Panc1 (cell line): ENCODE measurements around the gene MRPL20. TPM values are rescaled to one million over a fixed set of nuclear protein-coding genes. Genes with fewer than 3 reads are reported as not detected.

ENCODE experiments used
- ATAC-seq: fragments of 200-7000 bp; cut with Tn5 transposase; 2 replicates; pipeline ENCODE4 v1.9.1; 2020; ENCODE audit warnings: mild to moderate bottlenecking, moderate library complexity
- BruUV-seq: library from RNA; stranded (reverse); fragments of 400-500 nt; replicated peaks from 2 replicates; lab custom pipeline; 2021; lab: Mats Ljungman, UMichigan
- CTCF ChIA-PET: fragments of 300-600 bp; sonication (Branson Sonifier 250); formaldehyde crosslinking; loops from one replicate; lab custom pipeline; 2022; ENCODE audit warnings: antibody characterized with exemption; lab: Charles Lee
- POLR2A ChIA-PET: fragments of 300-600 bp; sonication (Branson Sonifier 250); formaldehyde crosslinking; loops from one replicate; lab custom pipeline; 2022; ENCODE audit warnings: antibody characterized with exemption; lab: Charles Lee
- DNase-seq: peaks from one replicate; pipeline ENCODE4 v3.0.0-alpha.2; 2010; ENCODE audit warnings: low read depth, low spot score
- H3K27ac ChIP-seq: 2 replicates; pipeline ENCODE4 v1.5.1; 2011; ENCODE audit warnings: mild to moderate bottlenecking, low read length, inconsistent platforms
- H3K27me3 ChIP-seq: fragments of 200-500 bp; sonication (Bioruptor generic); 2 replicates; pipeline ENCODE4 v1.6.0; 2014; ENCODE audit warnings: low read length, inconsistent platforms; ENCODE audit not compliant: control insufficient read depth, insufficient read depth
- H3K36me3 ChIP-seq: fragments of 200-500 bp; sonication (Bioruptor generic); 2 replicates; pipeline ENCODE4 v1.5.1; 2014; ENCODE audit warnings: inconsistent platforms, mild to moderate bottlenecking, low read length, moderate library complexity; ENCODE audit not compliant: control insufficient read depth, insufficient read depth
- H3K4me1 ChIP-seq: 2 replicates; pipeline ENCODE4 v1.5.1; 2011; ENCODE audit warnings: inconsistent platforms, mild to moderate bottlenecking, low read length, moderate library complexity; ENCODE audit not compliant: control insufficient read depth, insufficient read depth
- H3K4me3 ChIP-seq, 2 experiments: 2 replicates each; pipeline ENCODE4 v1.5.1; 2011 to 2012; ENCODE audit warnings: low read depth in 2 of 2, low read length in 2 of 2, mild to moderate bottlenecking in 2 of 2, inconsistent platforms in 1 of 2, moderate library complexity in 1 of 2
- H3K9me3 ChIP-seq: fragments of 200-500 bp; sonication (Bioruptor generic); 2 replicates; pipeline ENCODE4 v1.5.1; 2014; ENCODE audit warnings: low read depth, mild to moderate bottlenecking, inconsistent platforms, low read length, moderate library complexity; ENCODE audit not compliant: control insufficient read depth, insufficient read depth
- POLR2AphosphoS5 ChIP-seq: IDR thresholded peaks from 2 replicates; pipeline ENCODE4 v1.6.1; 2012; ENCODE audit warnings: mild to moderate bottlenecking, low read depth, low read length, moderate library complexity
- SIN3A ChIP-seq: IDR thresholded peaks from 2 replicates; pipeline ENCODE4 v1.6.1; 2012; ENCODE audit warnings: low read depth, mild to moderate bottlenecking, low read length, moderate library complexity, borderline replicate concordance; ENCODE audit not compliant: insufficient read depth
- TCF7L2 ChIP-seq: IDR thresholded peaks from 2 replicates; pipeline ENCODE4 v1.6.1; 2011; ENCODE audit warnings: mild to moderate bottlenecking, low read depth, low read length, inconsistent platforms
- in situ Hi-C: cut with HindIII; loops from 2 replicates; pipeline ENCODE4 v1.10.0; 2016; ENCODE audit warnings: low sequenced_read_pairs, low pct_unique_long_range_greater_than_20kb
- intact Hi-C: fragments of 100-400 bp; cut with micrococcal nuclease; formaldehyde crosslinking; loops from one replicate; pipeline ENCODE4 v1.10.0; 2022; ENCODE audit not compliant: unreplicated experiment
- total RNA-seq: library from RNA; stranded (reverse); gene quantifications from one replicate; pipeline ENCODE4 v1.2.1, GENCODE V29; 2021; ENCODE audit not compliant: unreplicated experiment
- TF ChIP-seq, protein P1 (sequence below): fragments of 450-650 bp; IDR thresholded peaks from 2 replicates; pipeline ENCODE4 v1.5.1; 2017; ENCODE audit warnings: mild to moderate bottlenecking
- TF ChIP-seq, protein P2 (sequence below), 2 experiments: IDR thresholded peaks; 2 replicates each; pipeline ENCODE4 v1.6.1; 2011 to 2012; ENCODE audit warnings: low read depth in 2 of 2, control low read depth in 1 of 2, low read length in 1 of 2, mild to moderate bottlenecking in 1 of 2, moderate library complexity in 1 of 2; ENCODE audit not compliant: insufficient read depth in 1 of 2

Gene MRPL20
- total RNA-seq, 1 experiment from 2014 or later, result 196 TPM

DNA sequence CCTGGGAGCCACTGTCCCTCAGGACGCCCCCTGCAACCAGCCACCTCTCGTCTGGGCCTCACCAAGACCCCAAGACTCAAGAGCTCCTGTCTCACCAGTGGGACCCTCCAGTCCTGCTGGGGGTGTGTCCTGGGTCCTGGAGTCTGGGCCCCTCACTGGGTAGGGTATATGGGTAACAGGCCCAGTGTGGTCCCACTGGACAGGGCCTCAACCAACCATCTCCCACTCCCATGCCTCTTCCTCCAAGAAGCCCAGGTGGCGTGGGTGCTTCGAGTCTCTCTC is 27.7 kb upstream of the MRPL20 start:
- no peak for DNase-seq
- H3K4me3 ChIP-seq, result peak overlapping the region; percentile 45 to 76
- intact Hi-C loops, result loop anchor here (5.0 kb wide), 1 partner anchor 32 kb away; no protein-coding TSS in a partner anchor
- H3K27ac ChIP-seq, result peak overlapping the region; percentile 99
- no peaks in the 10 kb centered on the region; the same call in 1 of the 2 replicates for H3K36me3 ChIP-seq
- H3K4me1 ChIP-seq, result peaks cover 62% of the 10 kb centered on the region
- no peaks in the 10 kb centered on the region for H3K27me3 ChIP-seq
- no TSS peak for BruUV-seq
- CTCF ChIA-PET, result no interaction called here
- H3K9me3 ChIP-seq, result no peaks in the 10 kb centered on the region
- ATAC-seq, result no peak
- TF ChIP-seq, protein P1, sequence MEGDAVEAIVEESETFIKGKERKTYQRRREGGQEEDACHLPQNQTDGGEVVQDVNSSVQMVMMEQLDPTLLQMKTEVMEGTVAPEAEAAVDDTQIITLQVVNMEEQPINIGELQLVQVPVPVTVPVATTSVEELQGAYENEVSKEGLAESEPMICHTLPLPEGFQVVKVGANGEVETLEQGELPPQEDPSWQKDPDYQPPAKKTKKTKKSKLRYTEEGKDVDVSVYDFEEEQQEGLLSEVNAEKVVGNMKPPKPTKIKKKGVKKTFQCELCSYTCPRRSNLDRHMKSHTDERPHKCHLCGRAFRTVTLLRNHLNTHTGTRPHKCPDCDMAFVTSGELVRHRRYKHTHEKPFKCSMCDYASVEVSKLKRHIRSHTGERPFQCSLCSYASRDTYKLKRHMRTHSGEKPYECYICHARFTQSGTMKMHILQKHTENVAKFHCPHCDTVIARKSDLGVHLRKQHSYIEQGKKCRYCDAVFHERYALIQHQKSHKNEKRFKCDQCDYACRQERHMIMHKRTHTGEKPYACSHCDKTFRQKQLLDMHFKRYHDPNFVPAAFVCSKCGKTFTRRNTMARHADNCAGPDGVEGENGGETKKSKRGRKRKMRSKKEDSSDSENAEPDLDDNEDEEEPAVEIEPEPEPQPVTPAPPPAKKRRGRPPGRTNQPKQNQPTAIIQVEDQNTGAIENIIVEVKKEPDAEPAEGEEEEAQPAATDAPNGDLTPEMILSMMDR, result no peak
- no peak for TF ChIP-seq POLR2AphosphoS5
- TF ChIP-seq TCF7L2, result no peak
- TF ChIP-seq, protein P2, sequence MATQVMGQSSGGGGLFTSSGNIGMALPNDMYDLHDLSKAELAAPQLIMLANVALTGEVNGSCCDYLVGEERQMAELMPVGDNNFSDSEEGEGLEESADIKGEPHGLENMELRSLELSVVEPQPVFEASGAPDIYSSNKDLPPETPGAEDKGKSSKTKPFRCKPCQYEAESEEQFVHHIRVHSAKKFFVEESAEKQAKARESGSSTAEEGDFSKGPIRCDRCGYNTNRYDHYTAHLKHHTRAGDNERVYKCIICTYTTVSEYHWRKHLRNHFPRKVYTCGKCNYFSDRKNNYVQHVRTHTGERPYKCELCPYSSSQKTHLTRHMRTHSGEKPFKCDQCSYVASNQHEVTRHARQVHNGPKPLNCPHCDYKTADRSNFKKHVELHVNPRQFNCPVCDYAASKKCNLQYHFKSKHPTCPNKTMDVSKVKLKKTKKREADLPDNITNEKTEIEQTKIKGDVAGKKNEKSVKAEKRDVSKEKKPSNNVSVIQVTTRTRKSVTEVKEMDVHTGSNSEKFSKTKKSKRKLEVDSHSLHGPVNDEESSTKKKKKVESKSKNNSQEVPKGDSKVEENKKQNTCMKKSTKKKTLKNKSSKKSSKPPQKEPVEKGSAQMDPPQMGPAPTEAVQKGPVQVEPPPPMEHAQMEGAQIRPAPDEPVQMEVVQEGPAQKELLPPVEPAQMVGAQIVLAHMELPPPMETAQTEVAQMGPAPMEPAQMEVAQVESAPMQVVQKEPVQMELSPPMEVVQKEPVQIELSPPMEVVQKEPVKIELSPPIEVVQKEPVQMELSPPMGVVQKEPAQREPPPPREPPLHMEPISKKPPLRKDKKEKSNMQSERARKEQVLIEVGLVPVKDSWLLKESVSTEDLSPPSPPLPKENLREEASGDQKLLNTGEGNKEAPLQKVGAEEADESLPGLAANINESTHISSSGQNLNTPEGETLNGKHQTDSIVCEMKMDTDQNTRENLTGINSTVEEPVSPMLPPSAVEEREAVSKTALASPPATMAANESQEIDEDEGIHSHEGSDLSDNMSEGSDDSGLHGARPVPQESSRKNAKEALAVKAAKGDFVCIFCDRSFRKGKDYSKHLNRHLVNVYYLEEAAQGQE (IDR thresholded peaks at IDR 0.05; ENCODE audit: insufficient read depth in 1 of 2, low read depth in 2 of 2, low read length in 1 of 2), result no peak
- no peak for TF ChIP-seq SIN3A
- in situ Hi-C loops, result no loop called here
- POLR2A ChIA-PET, result interaction anchor here (0.5 kb wide), 1 partner anchor 137 kb away, joined by 5 read pairs; no protein-coding TSS in a partner anchor

DNA sequence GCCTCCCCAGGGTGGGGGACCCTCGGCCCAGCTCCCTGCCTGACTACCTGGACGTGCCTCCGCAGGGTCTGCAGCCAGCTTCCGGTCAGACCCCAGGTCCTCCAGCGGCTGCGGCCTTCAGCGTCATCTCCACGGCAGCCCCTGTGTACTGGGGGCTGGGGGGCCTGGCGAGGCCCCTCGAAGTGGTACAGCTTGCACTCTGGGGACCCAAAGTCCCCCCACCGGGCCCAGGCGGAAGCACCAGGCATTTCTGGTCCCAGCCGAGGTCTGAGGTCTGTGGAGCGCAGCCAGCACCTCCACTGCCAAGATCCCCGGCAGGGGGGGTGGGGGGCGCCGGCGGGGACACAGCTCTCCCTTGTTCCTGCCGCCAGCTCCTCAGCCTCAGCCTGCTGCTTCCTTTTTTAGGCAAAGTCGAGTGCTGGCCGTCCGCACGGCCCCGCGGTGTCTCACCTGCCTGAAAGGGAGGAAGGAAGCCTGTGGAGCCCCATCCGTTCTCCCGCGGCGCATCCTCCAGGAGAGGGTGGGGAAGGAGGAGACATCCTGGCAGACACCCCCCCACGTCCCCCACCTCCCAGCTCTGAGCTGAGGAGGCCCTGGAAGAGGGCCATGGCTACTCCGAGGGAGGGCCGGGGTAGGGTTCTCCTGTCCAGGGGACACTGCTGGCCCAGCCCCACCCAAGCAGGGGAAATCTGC is 27.2 kb upstream of the MRPL20 start:
- peak; percentile 90 for TF ChIP-seq TCF7L2
- TF ChIP-seq, protein P1, result no peak
- intact Hi-C loops (no loop called here), in situ Hi-C loops (no loop called here)
- no peaks in the 10 kb centered on the region for H3K27me3 ChIP-seq
- H3K4me1 ChIP-seq, result peaks cover 67% of the 10 kb centered on the region
- ChIA-PET CTCF (interaction anchor here (0.6 kb wide), 1 partner anchor 71 kb away, joined by 4 read pairs; no protein-coding TSS in a partner anchor), POLR2A (interaction anchor here (0.5 to 0.6 kb wide), 2 partner anchors 136 to 474 kb away, joined by 4 to 5 read pairs; no protein-coding TSS in a partner anchor)
- peak overlapping the region; percentile 45 to 76 for H3K4me3 ChIP-seq
- ATAC-seq (no peak), DNase-seq (no peak)
- BruUV-seq, result no TSS peak
- no peaks in the 10 kb centered on the region for H3K36me3 ChIP-seq
- no peaks in the 10 kb centered on the region for H3K9me3 ChIP-seq
- H3K27ac ChIP-seq, result peak overlapping the region; percentile 99
